GM19099 (cell line): ENCODE measurements around the gene CACNA1E.

Experiments
- POLR2A ChIP-seq: IDR thresholded peaks from 3 replicates; pipeline ENCODE4 v1.6.1; 2011; ENCODE audit warnings: low read depth; ENCODE audit not compliant: insufficient read length; ENCODE audit errors: extremely low read depth

Gene CACNA1E

GRCh38 chr1:181802466-181802865 is 319.1 kb downstream of the CACNA1E start:
- no peak for TF ChIP-seq POLR2A

GRCh38 chr1:181803421-181803820 is 320.1 kb downstream of the CACNA1E start:
- TF ChIP-seq POLR2A = no peak

- TF ChIP-seq POLR2A = no peak
Measured at GRCh38 chr1:181804989-181805388, 321.7 kb downstream of the CACNA1E start.

GRCh38 chr1:181806746-181807145 is 323.4 kb downstream of the CACNA1E start:
- TF ChIP-seq POLR2A = no peak

- no peak for TF ChIP-seq POLR2A
Measured at GRCh38 chr1:181807251-181807650, 323.9 kb downstream of the CACNA1E start.

GRCh38 chr1:181809991-181810545 is 326.8 kb downstream of the CACNA1E start:
- TF ChIP-seq POLR2A = no peak

- TF ChIP-seq POLR2A = no peak
Measured at GRCh38 chr1:181812208-181812607, 328.9 kb downstream of the CACNA1E start.

GRCh38 chr1:181813266-181813665 is 329.9 kb downstream of the CACNA1E start:
- no peak for TF ChIP-seq POLR2A

GRCh38 chr1:181816608-181817007 is 333.3 kb downstream of the CACNA1E start:
- TF ChIP-seq POLR2A = no peak

GRCh38 chr1:181817091-181817490 is 333.8 kb downstream of the CACNA1E start:
- TF ChIP-seq POLR2A = no peak

- TF ChIP-seq POLR2A = no peak
Measured at GRCh38 chr1:181818459-181818858, 335.1 kb downstream of the CACNA1E start.

GRCh38 chr1:181818943-181819342 is 335.6 kb downstream of the CACNA1E start:
- no peak for TF ChIP-seq POLR2A

GRCh38 chr1:181821701-181822100 is 338.4 kb downstream of the CACNA1E start:
- no peak for TF ChIP-seq POLR2A

GRCh38 chr1:181846001-181846645 is 362.8 kb downstream of the CACNA1E start:
- no peak for TF ChIP-seq POLR2A

- TF ChIP-seq POLR2A = no peak
Measured at GRCh38 chr1:181846681-181847080, 363.4 kb downstream of the CACNA1E start.

- TF ChIP-seq POLR2A = no peak
Measured at GRCh38 chr1:181849071-181849470, 365.8 kb downstream of the CACNA1E start.

- TF ChIP-seq POLR2A = no peak
Measured at GRCh38 chr1:181855380-181855779, 372.1 kb downstream of the CACNA1E start.
